Cortex of kidney (tissue), 1 donor: ENCODE data around the gene CCDC9.
"Not testable (repeated sequence)": the region's sequence is repeated elsewhere in the genome, so short reads cannot be mapped to it uniquely, and the experiment has no call there.

Experiments
- DNase-seq: peaks from one replicate; lab custom pipeline; 2025; lab: John Stamatoyannopoulos, UW

CCDC9 gene

DNA sequence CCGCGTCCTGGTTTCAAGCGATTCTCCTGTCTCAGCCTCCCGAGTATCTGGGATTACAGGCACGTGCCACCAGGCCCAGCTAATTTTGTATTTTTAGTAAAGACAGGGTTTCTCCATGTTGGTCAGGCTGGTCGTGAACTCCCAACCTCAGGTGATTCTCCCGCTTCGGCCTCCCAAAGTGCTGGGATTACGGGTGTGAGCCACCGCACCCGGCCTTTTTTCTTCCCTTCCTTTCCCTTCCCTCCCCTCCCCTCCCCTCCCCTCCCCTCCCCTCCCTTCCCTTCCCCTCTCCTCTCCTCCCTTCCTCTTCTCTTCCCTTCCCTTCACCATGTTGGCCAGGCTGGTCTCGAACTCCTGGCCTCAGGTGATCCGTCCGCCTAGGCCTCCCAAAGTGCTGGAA lies 44.5 kb downstream of the CCDC9 start:
- DNase-seq: not testable (repeated sequence)

DNA sequence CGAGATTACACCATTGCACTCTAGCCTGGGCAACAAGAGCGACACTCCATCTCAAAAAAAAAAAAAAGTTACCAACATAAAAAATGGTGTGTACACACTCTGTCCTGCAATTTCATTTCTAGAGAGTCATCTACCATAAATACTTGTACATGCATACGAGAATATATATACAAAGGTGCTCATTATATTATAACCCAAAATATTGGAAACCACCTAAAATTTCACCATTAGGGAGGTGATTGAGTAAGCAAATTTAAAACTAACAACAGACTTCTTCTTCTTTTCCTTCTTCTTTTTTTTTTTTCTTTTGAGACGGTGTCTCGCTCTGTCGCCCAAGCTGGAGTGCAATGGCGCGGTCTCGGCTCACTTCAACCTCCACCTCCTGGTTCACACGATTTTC lies 45.9 kb downstream of the CCDC9 start:
- DNase-seq: no peak

DNA sequence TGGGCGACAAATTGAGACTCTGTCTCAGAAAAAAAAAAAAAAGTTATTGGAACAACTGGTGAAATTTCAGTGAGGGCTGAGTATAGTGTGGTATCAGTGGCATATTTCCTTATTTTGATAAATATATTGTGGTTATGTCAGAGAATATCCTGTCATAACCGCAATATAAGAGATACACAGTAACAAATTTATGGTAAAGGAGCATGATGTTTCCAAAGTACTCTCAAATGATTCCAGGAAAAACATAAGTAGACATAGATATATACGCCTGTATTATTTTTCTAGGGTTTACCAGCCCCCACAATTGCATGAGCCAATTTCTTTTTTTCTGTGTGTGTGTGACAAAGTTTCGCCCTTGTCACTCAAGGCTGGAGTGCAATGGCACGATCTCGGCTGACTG lies 47.6 kb downstream of the CCDC9 start:
- DNase-seq: no peak

DNA sequence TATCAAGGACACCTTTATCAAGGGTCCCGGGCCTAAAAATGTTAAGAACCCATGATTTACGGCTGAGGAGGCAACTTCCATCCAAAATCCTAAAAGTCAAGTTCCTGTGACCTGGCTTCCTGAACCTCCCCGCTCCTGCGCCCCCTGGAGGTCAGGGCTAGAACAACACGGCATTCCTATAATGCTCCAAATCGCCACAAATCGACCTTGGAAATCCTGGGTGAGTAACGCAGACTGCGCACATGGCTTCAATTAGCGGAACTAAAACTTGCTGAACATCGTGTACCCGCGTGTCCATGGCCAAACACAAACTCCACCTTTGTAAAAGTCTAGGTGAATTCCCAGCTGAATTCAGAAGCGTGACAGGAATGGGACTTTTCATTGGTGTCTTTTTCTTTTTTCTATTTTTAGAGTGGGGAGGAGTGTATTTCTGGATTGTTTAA lies 49.0 kb downstream of the CCDC9 start:
- DNase-seq: no peak

DNA sequence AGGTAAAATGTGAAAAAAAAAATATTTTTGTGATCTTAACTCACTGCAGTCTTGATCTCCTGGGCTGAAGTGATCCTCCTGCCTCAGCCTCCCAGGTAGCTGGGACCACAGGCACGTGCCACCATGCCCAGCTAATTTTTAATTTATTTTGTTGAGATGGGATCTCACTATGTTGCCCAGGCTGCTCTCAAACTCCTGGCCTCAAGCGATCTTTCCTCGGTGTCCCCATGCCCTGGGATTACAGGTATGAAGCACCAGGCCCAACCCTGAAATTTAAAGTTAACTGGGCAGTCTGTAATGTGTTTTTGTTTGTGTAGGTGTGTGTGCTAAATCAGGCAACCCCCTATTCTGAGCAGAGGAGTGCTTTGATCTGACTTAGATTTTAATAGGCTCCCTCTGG lies 50.0 kb downstream of the CCDC9 start:
- DNase-seq: no peak

DNA sequence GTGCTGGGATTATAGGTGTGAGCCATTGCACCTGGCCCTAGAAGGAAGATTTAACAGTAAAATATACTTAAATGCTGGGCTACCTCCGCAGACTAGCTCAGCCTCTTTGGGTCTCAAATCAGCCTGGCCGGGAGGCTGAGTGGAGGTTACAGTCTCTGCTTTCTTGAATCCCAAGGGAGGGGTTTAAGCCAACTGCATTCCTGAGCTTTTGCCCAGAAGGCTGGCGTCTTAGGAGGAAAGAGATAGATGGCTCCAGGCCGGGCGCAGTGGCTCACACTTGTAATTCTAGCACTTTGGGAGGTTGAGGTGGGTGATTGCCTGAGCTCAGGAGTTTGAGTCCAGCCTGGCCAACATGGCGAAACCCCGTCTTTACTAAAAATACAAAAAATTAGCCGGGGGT lies 52.7 kb downstream of the CCDC9 start:
- DNase-seq: no peak

DNA sequence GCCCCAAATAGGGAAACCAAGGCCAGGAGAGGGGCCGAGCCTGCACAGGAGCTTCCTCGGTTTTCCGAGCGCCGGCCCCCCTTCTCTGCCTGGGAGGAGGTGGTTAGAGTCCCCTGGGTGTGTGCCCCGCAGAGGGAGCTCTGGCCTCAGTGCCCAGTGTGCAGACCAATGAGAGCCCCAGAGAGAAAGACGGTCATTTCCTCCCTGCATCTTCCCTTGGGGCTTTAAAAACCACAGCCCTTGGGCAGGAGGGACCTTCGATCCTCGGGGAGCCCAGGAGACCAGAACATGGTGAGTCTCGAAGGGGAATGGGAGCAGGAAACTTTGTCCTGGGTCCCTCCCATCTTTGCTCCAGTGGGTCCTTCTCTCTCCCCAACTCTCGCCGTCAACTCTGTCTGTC lies 53.3 kb downstream of the CCDC9 start, which contains the start of gene C5AR1:
C5AR1 (plus strand) TSS at position 254 of the 400 bp plus-strand sequence; CDS start at position 289, 35 bp downstream.
- no peak for DNase-seq

DNA sequence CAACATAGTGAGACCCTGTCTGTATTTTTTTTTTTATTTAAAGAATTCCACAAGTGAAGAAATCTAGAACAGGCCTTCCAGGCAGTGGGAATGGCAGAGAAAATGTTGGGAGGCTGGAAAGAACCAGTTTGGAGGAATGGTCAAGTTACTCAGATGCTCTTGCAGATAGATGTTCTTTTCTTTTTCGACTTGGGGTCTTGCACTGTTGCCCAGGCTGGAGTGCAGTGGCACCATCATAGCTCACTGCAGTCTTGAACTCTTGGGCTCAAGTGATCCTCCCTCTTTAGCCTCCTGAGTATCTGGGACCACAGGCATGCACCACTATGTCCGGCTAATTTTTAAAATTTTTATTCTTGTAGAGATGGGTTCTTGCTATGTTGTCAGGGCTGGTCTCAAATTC lies 54.0 kb downstream of the CCDC9 start:
- no peak for DNase-seq

DNA sequence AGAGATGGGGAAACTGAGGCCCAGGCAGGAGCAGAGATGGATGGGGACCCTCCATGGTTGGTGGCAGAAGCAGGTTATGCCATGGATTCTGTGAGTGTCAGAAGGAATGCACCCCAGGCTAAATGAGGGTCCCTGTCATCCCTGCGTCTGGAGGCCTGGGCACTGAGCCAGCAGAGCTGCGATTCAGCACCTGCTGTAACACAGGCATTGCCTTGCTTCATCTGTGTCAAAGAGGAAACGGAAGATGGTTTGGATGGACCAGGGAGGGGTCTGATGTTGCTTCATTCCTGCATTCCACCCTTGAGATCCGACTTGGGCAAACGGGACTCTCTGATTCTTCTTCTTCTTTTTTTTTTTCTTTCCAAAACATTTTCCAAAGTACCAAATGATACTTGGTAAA lies 54.5 kb downstream of the CCDC9 start:
- no peak for DNase-seq

DNA sequence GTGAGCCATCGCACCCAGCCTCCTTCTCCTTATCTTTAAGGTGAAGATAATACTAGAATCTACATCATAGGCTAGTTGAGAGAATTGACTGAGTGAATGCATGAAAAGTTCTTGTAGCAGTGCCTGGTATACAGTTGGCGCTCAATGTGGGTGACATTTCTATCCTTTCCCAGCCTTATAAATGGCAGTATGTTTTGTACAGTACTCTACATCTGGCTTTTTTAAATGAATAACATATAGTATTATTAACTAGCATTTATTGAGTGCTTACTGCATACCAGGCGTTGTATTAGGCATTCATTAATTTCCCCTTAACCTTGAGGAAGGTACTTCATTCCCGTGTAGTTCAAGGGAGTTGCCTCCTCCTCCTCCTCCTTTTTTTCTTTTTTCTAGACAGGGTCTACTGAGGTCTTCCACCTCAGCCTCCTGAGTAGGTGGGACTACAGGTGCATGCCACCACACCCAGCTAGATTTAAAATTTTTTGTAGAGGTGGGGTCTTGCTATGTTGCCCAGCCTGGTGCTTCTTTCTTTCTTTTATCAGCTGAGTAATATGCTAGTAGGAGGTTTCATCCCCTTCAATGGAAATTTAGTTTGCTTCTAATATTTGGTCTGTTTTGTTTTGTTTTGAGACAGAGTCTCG lies 56.2 kb downstream of the CCDC9 start:
- DNase-seq: no peak

DNA sequence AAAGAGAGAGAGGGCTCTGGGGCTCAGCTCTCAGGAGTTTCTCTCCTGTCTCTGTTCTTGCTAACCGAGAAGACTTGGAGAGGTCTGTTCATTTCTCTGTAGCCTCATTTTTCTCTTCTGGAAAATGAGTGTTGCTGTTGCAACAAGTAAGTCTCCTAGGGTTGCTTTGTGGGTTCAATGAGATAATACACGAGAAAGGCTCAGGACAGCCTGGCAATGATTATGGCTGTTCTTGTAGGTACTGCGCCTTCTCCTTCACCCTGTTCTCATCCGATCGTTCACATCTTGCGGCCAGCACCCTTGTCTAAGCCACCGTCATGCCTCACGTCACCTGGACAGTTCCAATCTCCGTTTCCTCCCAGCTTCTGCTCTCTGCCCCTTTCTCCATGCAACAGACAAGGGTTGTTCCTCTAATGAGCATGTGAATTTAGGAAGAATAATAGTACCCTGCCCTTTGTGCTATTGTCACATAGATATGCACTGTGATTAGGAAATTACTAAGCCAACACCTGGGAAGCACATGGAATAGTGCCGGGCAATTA lies 57.5 kb downstream of the CCDC9 start:
- no peak for DNase-seq

DNA sequence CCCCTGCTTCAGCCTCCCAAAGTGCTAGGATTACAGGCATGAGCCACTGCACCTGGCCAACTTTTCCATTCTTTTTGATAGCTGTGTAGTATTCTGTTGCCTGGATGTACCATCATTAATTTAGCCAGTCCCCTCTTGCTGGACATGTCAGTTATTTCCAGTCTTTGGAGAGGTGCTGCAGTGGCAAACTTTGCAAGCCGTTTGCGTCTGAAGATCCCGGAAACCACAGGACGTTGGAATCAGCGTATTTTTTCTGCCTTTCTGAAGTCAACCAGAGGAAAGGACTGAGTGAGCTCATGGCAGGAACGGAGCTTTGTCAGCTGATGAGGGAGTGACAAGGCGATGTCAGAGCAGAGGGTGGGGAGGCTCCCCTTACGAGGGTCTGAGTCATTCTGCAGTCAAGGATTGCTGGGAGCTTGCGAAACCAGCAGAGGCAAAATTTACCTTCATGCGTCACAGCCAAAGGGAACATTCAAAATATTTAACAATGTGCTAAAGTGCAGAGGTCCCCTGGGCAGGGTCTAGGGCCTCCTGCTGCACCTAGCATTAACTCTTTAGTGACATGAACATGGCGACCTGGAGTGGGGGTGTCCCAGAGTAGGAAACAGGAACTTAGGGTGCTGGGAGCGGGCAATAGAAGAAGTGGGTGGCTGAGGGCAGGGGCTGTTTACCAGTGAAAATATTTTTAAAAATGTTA lies 58.9 kb downstream of the CCDC9 start:
- DNase-seq: no peak

DNA sequence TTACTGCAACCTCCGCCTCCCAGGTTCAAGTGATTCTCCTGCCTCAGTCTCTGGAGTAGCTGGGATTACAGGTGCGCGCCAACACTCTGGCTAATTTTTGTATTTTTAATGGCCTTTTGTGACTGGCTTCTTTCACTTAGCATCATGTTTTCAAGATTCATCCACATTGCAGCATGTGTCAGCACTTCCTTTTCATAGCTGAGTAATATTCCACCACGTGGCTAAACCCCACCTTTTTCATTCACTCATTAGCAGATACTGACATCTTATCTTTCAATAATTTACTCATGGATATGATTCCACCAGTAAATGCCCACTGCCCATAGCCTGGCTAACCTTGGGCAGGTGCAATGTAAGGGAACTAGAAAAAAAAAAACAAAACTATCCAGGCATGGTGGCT lies 60.2 kb downstream of the CCDC9 start:
- no peak for DNase-seq

DNA sequence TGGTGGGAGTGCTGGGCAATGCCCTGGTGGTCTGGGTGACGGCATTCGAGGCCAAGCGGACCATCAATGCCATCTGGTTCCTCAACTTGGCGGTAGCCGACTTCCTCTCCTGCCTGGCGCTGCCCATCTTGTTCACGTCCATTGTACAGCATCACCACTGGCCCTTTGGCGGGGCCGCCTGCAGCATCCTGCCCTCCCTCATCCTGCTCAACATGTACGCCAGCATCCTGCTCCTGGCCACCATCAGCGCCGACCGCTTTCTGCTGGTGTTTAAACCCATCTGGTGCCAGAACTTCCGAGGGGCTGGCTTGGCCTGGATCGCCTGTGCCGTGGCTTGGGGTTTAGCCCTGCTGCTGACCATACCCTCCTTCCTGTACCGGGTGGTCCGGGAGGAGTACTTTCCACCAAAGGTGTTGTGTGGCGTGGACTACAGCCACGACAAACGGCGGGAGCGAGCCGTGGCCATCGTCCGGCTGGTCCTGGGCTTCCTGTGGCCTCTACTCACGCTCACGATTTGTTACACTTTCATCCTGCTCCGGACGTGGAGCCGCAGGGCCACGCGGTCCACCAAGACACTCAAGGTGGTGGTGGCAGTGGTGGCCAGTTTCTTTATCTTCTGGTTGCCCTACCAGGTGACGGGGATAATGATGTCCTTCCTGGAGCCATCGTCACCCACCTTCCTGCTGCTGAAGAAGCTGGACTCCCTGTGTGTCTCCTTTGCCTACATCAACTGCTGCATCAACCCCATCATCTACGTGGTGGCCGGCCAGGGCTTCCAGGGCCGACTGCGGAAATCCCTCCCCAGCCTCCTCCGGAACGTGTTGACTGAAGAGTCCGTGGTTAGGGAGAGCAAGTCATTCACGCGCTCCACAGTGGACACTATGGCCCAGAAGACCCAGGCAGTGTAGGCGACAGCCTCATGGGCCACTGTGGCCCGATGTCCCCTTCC lies 63.9 kb downstream of the CCDC9 start:
- DNase-seq: no peak
